K562 (cell line): Measurements from ENCODE around the gene CCDC184. TPM values are rescaled to one million over a fixed set of nuclear protein-coding genes. Genes with fewer than 3 reads are reported as not detected.

ENCODE experiments used
- CBFB ChIP-seq: sonication (generic); formaldehyde crosslinking; IDR thresholded peaks from 2 replicates; pipeline ENCODE4 v1.4.0; 2020; ENCODE audit warnings: mild to moderate bottlenecking, missing genetic modification reagents
- EP300 ChIP-seq: IDR thresholded peaks from 2 replicates; pipeline ENCODE4 v1.6.1; 2012; ENCODE audit warnings: low read length, improper control_type of control experiment
- HNRNPH1 ChIP-seq: fragments of 200-400 bp; formaldehyde crosslinking; optimal IDR thresholded peaks from 2 replicates; pipeline ENCODE3; 2017; ENCODE audit warnings: low read depth, mild to moderate bottlenecking, low read length, moderate library complexity
- KDM1A ChIP-seq, 2 experiments: fragments of 450-650 bp; IDR thresholded peaks; 2 replicates each; pipeline ENCODE4 v1.6.1; 2016; ENCODE audit warnings: mild to moderate bottlenecking in 2 of 2
- MYNN ChIP-seq, 2 experiments: sonication (generic); formaldehyde crosslinking in 1 of 2; IDR thresholded peaks; 2 replicates each; pipeline versions ENCODE4 v1.5.0 to v1.6.1; 2016 to 2020; ENCODE audit warnings: antibody characterized with exemption in 1 of 2, missing genetic modification reagents in 1 of 2
- NONO ChIP-seq, 2 experiments: fragments of 200-400 bp in 1 of 2; fragments of 450-650 bp in 1 of 2; formaldehyde crosslinking in 1 of 2; IDR thresholded peaks; 2 replicates each; pipeline ENCODE4 v1.6.1; 2017; ENCODE audit warnings: low read depth in 2 of 2, mild to moderate bottlenecking in 2 of 2, moderate library complexity in 2 of 2, low read length in 1 of 2
- SLC30A9 ChIP-seq: fragments of 250-450 bp; sonication (Bioruptor Pico); IDR thresholded peaks from 2 replicates; pipeline ENCODE4 v1.8.0; 2022; ENCODE audit warnings: mild to moderate bottlenecking, moderate library complexity
- SMARCA4 ChIP-seq: fragments of 450-650 bp; IDR thresholded peaks from 2 replicates; pipeline ENCODE4 v1.6.1; 2016
- SMARCA5 ChIP-seq: fragments of 450-650 bp; IDR thresholded peaks from 2 replicates; pipeline ENCODE4 v1.6.1; 2016
- ZBTB7A ChIP-seq: IDR thresholded peaks from 2 replicates; pipeline ENCODE4 v1.6.1; 2011; ENCODE audit warnings: low read depth, mild to moderate bottlenecking, low read length, moderate library complexity, borderline replicate concordance; ENCODE audit not compliant: control insufficient read depth
- ZNF584 ChIP-seq: fragments of 200-800 bp; sonication (Bioruptor generic); IDR thresholded peaks from 2 replicates; pipeline ENCODE4 v1.6.1; 2016; ENCODE audit warnings: low read depth, mild to moderate bottlenecking, missing genetic modification characterization, missing compliant biosample characterization
- ZNF766 ChIP-seq: fragments of 200-800 bp; sonication (Bioruptor generic); conservative IDR thresholded peaks from 2 replicates; pipeline ENCODE4 v1.6.1; 2016; ENCODE audit warnings: missing genetic modification characterization, missing compliant biosample characterization
- polyA plus RNA-seq, 8 experiments: library from polyadenylated mRNA; depleted of rRNA in 4 of 8; stranded (reverse) in 5 of 8; unstranded in 3 of 8; fragments of >200 nt; fragmentation: Nextera tagmentation in 2 of 8; fragmentation: Illumina TruSeq in 1 of 8; extraction: Ambion mirVana in 2 of 8; extraction: Trizol in 1 of 8; gene quantifications; 2 replicates each; pipeline versions ENCODE4 v1.2.1 to v1.2.3, GENCODE V29; 2011 to 2014; ENCODE audit warnings: inconsistent platforms in 1 of 8, missing spikeins in 1 of 8
- total RNA-seq, 7 experiments: library from RNA; depleted of rRNA in 6 of 7; stranded (reverse); fragments of >200 nt in 6 of 7; fragmentation: Illumina TruSeq in 2 of 7; extraction: Trizol in 2 of 7; gene quantifications; 2 replicates each; pipeline versions ENCODE4 v1.2.1 to v1.2.3, GENCODE V29; 2011 to 2021; ENCODE audit warnings: low replicate concordance in 1 of 7
- TF ChIP-seq, protein P1 (sequence below): sonication (generic); formaldehyde crosslinking; IDR thresholded peaks from 2 replicates; pipeline ENCODE4 v1.8.0; 2023; ENCODE audit warnings: missing genetic modification reagents, mild to moderate bottlenecking, borderline replicate concordance
- TF ChIP-seq, protein P2 (sequence below): fragments of 450-650 bp; IDR thresholded peaks from 2 replicates; pipeline ENCODE4 v1.6.1; 2016; ENCODE audit warnings: borderline replicate concordance
- TF ChIP-seq, protein P3 (sequence below): IDR thresholded peaks from 3 replicates; pipeline ENCODE4 v1.6.1; 2011; ENCODE audit warnings: borderline replicate concordance, mild to moderate bottlenecking; ENCODE audit not compliant: insufficient read length, insufficient read depth
- TF ChIP-seq, protein P4 (sequence below): fragments of 200-800 bp; sonication (Bioruptor generic); IDR thresholded peaks from 2 replicates; pipeline ENCODE4 v1.6.1; 2017; ENCODE audit warnings: missing genetic modification characterization, missing compliant biosample characterization

Gene CCDC184
- total and polyA plus RNA-seq, 9 of the 15 experiments (the other 6 are each of a cell fraction or from before 2014, with no cell fraction given): 0.09 TPM; not detected in 8

DNA sequence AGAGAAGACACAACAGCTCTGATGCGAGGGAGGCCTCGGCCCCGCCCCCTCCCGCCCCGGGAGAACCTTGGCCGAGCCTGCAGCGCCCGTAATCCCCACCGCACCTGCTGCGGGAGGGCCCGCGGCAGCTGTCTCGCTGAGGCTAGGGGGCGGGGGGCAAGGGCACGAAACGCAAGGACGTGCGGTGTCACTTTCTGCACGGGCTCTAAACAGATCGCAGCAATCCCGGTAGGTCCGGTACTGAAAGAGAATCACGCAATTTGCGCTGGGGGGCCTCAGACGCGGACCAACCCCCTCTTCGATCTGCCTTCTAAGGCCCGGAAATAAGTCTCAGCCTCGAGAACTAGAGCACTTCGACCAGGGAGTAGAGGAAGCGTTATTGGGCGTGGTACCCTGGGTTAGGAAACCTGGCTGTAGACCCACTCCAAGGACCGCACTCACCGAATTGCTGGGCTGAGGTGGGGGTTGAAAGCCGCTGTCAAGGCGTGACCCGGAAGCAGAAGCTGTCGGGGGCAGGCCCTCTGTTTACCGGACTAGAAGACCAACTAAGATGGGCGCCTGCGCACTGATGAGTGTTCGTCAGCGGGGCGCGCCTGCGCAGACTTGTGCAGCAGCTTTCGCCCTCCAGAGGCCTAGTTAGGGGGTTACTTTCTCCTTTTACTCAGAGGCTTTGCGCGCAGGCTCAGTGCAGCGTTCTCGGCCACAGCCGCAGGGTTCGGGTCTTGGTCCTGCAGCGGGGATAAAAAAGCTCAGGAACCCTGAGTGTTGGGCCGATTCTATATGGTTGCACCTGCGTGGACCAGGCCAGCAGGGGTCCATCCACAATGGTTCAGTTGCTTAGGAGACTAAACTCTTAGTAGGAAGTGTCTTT, 26.2 kb upstream of the CCDC184 start, which contains the start of gene ASB8 (continued):
- TF ChIP-seq, protein P1, sequence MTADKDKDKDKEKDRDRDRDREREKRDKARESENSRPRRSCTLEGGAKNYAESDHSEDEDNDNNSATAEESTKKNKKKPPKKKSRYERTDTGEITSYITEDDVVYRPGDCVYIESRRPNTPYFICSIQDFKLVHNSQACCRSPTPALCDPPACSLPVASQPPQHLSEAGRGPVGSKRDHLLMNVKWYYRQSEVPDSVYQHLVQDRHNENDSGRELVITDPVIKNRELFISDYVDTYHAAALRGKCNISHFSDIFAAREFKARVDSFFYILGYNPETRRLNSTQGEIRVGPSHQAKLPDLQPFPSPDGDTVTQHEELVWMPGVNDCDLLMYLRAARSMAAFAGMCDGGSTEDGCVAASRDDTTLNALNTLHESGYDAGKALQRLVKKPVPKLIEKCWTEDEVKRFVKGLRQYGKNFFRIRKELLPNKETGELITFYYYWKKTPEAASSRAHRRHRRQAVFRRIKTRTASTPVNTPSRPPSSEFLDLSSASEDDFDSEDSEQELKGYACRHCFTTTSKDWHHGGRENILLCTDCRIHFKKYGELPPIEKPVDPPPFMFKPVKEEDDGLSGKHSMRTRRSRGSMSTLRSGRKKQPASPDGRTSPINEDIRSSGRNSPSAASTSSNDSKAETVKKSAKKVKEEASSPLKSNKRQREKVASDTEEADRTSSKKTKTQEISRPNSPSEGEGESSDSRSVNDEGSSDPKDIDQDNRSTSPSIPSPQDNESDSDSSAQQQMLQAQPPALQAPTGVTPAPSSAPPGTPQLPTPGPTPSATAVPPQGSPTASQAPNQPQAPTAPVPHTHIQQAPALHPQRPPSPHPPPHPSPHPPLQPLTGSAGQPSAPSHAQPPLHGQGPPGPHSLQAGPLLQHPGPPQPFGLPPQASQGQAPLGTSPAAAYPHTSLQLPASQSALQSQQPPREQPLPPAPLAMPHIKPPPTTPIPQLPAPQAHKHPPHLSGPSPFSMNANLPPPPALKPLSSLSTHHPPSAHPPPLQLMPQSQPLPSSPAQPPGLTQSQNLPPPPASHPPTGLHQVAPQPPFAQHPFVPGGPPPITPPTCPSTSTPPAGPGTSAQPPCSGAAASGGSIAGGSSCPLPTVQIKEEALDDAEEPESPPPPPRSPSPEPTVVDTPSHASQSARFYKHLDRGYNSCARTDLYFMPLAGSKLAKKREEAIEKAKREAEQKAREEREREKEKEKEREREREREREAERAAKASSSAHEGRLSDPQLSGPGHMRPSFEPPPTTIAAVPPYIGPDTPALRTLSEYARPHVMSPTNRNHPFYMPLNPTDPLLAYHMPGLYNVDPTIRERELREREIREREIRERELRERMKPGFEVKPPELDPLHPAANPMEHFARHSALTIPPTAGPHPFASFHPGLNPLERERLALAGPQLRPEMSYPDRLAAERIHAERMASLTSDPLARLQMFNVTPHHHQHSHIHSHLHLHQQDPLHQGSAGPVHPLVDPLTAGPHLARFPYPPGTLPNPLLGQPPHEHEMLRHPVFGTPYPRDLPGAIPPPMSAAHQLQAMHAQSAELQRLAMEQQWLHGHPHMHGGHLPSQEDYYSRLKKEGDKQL: no peak
- TF ChIP-seq SMARCA5 (no peak), NONO (IDR thresholded peaks at IDR 0.05; ENCODE audit: low read depth in 2 of 2, low read length in 1 of 2) (0 out of 4 replicates have a peak, but pooled peaks of 1 of the 2 experiments have one; percentile 23), SMARCA4 (no peak), ZBTB7A (peak; percentile 74; the same call in 1 of the 2 replicates), ZNF584 (CRISPR knock-in tag) (0 out of 2 replicates have a peak, but pooled peaks have one; percentile 42), KDM1A (IDR thresholded peaks at IDR 0.05) (no peak), SLC30A9 (no peak), EP300 (no peak; the same call in 1 of the 2 replicates), CBFB (CRISPR knock-in tag) (no peak), ZNF766 (no peak), MYNN (IDR thresholded peaks at IDR 0.05) (no peak), MYNN (CRISPR knock-in tag; IDR thresholded peaks at IDR 0.05) (no peak), HNRNPH1 (no peak)
- TF ChIP-seq, protein P2, sequence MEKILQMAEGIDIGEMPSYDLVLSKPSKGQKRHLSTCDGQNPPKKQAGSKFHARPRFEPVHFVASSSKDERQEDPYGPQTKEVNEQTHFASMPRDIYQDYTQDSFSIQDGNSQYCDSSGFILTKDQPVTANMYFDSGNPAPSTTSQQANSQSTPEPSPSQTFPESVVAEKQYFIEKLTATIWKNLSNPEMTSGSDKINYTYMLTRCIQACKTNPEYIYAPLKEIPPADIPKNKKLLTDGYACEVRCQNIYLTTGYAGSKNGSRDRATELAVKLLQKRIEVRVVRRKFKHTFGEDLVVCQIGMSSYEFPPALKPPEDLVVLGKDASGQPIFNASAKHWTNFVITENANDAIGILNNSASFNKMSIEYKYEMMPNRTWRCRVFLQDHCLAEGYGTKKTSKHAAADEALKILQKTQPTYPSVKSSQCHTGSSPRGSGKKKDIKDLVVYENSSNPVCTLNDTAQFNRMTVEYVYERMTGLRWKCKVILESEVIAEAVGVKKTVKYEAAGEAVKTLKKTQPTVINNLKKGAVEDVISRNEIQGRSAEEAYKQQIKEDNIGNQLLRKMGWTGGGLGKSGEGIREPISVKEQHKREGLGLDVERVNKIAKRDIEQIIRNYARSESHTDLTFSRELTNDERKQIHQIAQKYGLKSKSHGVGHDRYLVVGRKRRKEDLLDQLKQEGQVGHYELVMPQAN: peak; percentile 93
- TF ChIP-seq, protein P3, sequence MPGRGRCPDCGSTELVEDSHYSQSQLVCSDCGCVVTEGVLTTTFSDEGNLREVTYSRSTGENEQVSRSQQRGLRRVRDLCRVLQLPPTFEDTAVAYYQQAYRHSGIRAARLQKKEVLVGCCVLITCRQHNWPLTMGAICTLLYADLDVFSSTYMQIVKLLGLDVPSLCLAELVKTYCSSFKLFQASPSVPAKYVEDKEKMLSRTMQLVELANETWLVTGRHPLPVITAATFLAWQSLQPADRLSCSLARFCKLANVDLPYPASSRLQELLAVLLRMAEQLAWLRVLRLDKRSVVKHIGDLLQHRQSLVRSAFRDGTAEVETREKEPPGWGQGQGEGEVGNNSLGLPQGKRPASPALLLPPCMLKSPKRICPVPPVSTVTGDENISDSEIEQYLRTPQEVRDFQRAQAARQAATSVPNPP: no peak
- TF ChIP-seq, protein P4, sequence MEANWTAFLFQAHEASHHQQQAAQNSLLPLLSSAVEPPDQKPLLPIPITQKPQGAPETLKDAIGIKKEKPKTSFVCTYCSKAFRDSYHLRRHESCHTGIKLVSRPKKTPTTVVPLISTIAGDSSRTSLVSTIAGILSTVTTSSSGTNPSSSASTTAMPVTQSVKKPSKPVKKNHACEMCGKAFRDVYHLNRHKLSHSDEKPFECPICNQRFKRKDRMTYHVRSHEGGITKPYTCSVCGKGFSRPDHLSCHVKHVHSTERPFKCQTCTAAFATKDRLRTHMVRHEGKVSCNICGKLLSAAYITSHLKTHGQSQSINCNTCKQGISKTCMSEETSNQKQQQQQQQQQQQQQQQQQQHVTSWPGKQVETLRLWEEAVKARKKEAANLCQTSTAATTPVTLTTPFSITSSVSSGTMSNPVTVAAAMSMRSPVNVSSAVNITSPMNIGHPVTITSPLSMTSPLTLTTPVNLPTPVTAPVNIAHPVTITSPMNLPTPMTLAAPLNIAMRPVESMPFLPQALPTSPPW (CRISPR knock-in tag): peak; percentile 78
